ENCODE data around the gene UBA3. TPM values are rescaled to one million over a fixed set of nuclear protein-coding genes. Genes with fewer than 3 reads are reported as not detected.

UBA3 gene
- total RNA-seq, 1 experiment from 2014 or later = 67.2 TPM

GRCh38 chr3:69095636-69096035 is 15.5 kb upstream of the UBA3 start:
- H3K4me1 ChIP-seq (ENCODE audit: insufficient read depth, low read length) = peaks cover 9% of the 10 kb centered on the region
- no peak overlapping the region for H3K14ac ChIP-seq (ENCODE audit: insufficient read depth, low read length)
- H2BK120ac ChIP-seq (ENCODE audit: low read depth, low read length, poor library complexity, severe bottlenecking) = no peak overlapping the region
- H2AK5ac ChIP-seq (ENCODE audit: insufficient read length, low read length) = no peak overlapping the region
- no peak overlapping the region for H3K27ac ChIP-seq (ENCODE audit: insufficient read length, low read depth, low read length)
- no peaks in the 10 kb centered on the region for H3K27me3 ChIP-seq (ENCODE audit: insufficient read depth, low read length)
- Mint-ChIP-seq H3K36me3 (ENCODE audit: insufficient read depth in 1 of 3, low read depth in 3 of 3) (no peaks in the 10 kb centered on the region), H3K4me3 (no peak overlapping the region), H3K27ac (no peak overlapping the region; a peak in 1 of 7 replicates), H3K27me3 (ENCODE audit: low read depth) (no peaks in the 10 kb centered on the region), H3K9me3 (no peaks in the 10 kb centered on the region), H3K4me1 (peaks cover 11 to 15% of the 10 kb centered on the region in 2 experiments)
- no peak for DNase-seq
- no CpG with 5 or more reads among the region's 5 CpGs for WGBS (ENCODE audit: extremely low coverage, insufficient read length, low lambda C conversion rate)
- H3K79me1 ChIP-seq (ENCODE audit: insufficient read depth, low read depth, low read length, poor library complexity, severe bottlenecking) = no peaks in the 10 kb centered on the region
- H3K4me2 ChIP-seq (ENCODE audit: insufficient read depth, insufficient read length, low read length) = no peak overlapping the region
- no peak overlapping the region for H3K9ac ChIP-seq (ENCODE audit: extremely low read depth, insufficient read length, low read length)
- H3K56ac ChIP-seq (ENCODE audit: insufficient read length, low read depth, low read length) = no peak overlapping the region
- no peak overlapping the region for H3K4ac ChIP-seq (ENCODE audit: low read depth, low read length)
- no peak overlapping the region for H2BK12ac ChIP-seq (ENCODE audit: insufficient read length, low read depth, low read length)
- H2BK20ac ChIP-seq (ENCODE audit: low read depth, low read length, poor library complexity, severe bottlenecking) = no peak overlapping the region
- H2BK5ac ChIP-seq (ENCODE audit: insufficient read length, low read length) = no peak overlapping the region
- no peak overlapping the region for H4K91ac ChIP-seq (ENCODE audit: insufficient read length, low read depth, low read length)
- no peaks in the 10 kb centered on the region; the same call in 1 of the 2 replicates for H3K79me2 ChIP-seq (ENCODE audit: insufficient read depth, low read length)
- H3K9me3 ChIP-seq (ENCODE audit: control insufficient read depth, low read depth, low read length) = no peaks in the 10 kb centered on the region
- no peak overlapping the region for H4K5ac ChIP-seq (ENCODE audit: insufficient read length, low read depth, low read length)
- H3K18ac ChIP-seq (ENCODE audit: insufficient read length, low read depth, low read length) = no peak overlapping the region
- H3K23ac ChIP-seq (ENCODE audit: insufficient read length, low read depth, low read length) = no peak overlapping the region
- no peak overlapping the region for H2AFZ ChIP-seq (ENCODE audit: low read length)
- H2BK15ac ChIP-seq (ENCODE audit: low read depth, low read length) = no peak overlapping the region
- H4K20me1 ChIP-seq (ENCODE audit: control insufficient read depth, insufficient read depth, insufficient read length) = no peaks in the 10 kb centered on the region
- no peak overlapping the region for H4K8ac ChIP-seq (replicated peaks; ENCODE audit: insufficient read length, low read depth, low read length)
- no peak overlapping the region for H3T11ph ChIP-seq (ENCODE audit: low read length)
- TF ChIP-seq CTCF (conservative IDR thresholded peaks at IDR 0.05) = no peak
- no peaks in the 10 kb centered on the region for H3K23me2 ChIP-seq (ENCODE audit: insufficient read length, low read depth, low read length, poor library complexity, severe bottlenecking)
